PC-9 (cell line): ENCODE data around the gene PRR7.

ENCODE experiments used
- CTCF ChIP-seq: fragments of 200-600 bp; sonication (generic); conservative IDR thresholded peaks from 2 replicates; pipeline ENCODE4 v1.6.1; 2017; ENCODE audit warnings: mixed run types, antibody characterized with exemption, mild to moderate bottlenecking, moderate library complexity
- EZH2 ChIP-seq: fragments of 200-600 bp; sonication (generic); IDR thresholded peaks from 2 replicates; pipeline ENCODE4 v1.8.0; 2017; ENCODE audit warnings: antibody characterized with exemption, low read depth

DNA sequence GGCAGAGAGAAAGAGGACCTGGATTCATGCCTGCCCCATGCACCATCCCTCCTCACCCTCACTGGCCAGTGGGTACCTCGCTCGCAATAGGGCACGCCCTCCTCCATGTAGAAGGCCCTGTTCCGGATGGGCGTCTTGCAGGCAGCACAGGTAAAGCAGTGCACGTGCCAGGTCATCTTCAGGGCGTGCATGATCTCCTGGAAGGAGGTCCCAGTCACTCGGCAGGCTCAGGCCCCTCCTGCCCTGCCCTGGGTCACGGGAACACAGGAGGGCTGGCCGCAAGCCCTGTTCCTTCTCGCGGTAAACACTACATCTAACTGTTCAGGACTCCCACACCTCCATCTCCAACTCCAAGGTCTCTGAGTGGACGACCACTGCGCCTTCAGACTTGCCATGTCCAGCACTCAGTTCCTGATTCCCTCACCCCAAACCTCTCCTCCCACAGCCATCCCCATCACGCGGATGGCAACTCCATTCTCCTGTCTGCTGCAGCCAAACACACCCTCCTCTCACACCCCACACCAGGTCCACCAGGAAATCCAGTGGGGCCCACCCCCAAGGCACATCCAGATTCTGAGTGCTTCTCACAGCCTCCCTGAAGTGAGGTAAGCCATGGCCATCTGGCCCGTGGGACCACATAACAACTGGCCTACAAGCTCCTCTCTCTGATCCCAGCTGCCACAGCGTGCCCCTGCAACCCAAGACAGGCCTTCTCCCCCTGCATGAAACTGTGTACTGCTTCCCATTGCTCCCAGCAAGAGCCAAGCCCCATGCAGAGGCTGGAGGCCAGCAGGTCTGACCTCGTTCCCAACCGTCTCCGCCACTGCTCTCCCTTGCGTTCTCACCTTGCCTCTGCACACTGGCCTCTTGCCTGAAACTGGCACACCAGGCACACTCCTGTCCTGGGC lies 37.6 kb downstream of the PRR7 start:
- no peak for TF ChIP-seq CTCF
- no peak for TF ChIP-seq EZH2
